Stimulated activated CD4-positive, alpha-beta T cell treated with anti-CD3 and anti-CD28 coated beads, Interleukin-2, amount 100 ng/mL, for 4 hours (primary cell): ENCODE data around the gene MED12L.

ENCODE experiments used
- DNase-seq: peaks from one replicate; pipeline ENCODE4 v3.0.0-alpha.2; 2020; ENCODE audit warnings: low read depth

MED12L gene

GRCh38 chr3:151290673-151291072 is 205.2 kb downstream of the MED12L start:
- no peak for DNase-seq

DNA sequence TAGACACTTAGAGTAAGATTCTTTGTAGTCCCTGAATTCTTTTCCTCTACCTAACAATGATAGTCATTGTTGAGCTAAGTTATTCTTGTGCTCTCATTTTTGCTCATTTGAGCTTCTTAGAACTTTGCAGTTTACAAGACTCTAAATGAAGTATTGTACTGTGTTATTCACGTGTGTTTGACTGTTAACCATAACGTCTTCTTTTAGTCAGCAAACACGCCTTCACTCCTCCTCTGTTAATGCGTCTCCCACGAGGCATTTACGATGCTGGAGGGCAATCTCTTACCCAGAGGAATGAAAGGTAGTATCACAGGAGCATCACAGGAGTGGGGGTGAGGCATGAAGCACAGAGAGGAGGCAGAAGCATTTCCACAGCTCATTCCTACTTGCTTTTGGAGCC is 207.7 kb downstream of the MED12L start:
- DNase-seq: no peak

DNA sequence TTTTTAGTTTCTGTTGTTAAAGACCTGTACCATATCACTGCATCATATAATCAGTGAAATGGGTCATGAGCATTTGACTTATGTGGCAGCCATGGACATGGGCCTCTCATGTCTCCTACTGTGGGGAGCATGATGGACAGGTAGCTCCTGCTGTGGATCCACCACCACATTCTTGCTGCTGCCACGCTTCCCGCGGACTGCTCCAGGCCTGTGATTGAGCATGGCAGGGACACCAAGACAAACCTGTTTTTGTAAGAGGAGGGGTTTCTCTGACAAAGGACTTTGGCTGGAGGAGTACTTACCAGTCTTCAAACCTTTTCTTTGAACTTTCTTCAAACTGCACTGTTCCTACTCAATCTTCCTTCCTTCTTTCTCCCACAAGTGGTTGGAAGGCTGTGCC is 210.8 kb downstream of the MED12L start:
- no peak for DNase-seq

DNA sequence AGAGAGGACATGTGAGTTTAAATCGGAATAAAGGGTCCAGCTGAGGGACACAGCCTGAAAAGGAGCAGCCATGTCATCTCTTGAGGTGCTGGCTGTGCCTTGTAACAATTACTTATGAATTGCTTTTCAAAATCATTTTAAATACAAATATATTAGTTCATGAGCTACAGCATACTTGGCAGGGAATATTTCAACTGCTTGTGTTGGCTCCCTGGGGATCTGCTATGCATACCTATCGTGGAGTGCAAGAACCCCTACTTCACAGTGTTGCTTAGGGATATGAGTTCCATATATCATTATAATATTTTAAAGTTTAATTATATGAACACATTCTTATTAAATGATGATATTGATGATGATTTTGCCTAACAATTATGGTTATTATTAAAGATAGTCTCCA is 212.0 kb downstream of the MED12L start:
- DNase-seq: no peak

GRCh38 chr3:151299006-151299405 is 213.5 kb downstream of the MED12L start:
- DNase-seq: no peak

DNA sequence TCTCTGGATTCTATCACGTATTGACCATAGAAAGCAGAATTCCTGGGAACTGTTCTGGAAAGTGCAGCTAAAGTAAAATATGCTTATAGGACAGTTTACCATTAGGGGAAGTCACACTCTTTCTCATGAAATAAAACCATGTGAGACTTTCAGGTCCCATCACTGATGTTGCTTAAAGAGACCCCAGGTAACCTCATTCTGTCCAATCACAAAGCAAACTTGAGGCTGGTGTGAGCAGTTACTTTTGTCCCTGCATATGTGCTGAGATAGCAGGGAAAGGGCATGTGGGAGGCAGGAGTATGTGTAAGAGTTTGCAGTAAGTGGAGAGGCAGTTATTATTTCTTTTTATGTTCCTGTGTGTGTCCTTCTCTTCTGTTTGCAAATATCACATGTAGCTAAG is 215.1 kb downstream of the MED12L start:
- no peak for DNase-seq

DNA sequence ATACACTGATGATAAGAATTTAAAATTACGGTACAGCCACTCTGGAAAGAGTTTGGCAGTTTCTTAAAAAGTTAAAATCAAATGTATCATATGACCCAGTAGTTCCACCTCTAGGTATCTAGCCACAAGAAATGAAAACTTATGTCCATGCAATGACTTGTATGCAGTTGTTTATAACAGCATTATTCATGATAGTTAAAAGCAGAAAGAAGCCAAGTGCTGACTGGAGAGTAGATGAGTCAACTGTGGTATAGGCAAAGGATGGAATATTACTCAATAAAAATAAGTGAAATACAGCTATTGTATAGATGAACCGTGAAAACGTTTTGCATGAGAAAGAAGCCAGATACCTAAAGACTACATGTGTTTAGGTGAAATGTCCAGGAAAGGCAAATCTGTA is 216.3 kb downstream of the MED12L start:
- DNase-seq: no peak

GRCh38 chr3:151303751-151304150 is 218.3 kb downstream of the MED12L start:
- no peak for DNase-seq

GRCh38 chr3:151305060-151305774 is 219.8 kb downstream of the MED12L start:
- DNase-seq: no peak

DNA sequence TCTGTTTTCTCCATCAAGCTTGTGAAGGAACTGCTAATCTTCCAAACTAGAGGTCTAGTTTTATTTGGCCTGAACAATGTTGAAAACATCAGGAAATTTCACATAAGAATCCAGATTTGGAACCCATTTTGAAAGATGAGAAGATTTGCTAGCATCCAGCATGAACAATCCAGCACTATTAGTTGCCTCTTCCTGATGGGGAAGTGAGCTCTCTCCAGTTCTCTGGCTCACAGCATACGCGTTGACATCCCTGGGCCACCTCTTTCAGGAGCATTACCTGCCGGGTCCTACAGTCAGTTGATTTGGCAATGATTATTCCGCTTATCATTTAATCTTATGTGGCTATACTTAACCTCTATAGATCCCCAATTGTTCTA is 220.3 kb downstream of the MED12L start:
- no peak for DNase-seq

DNA sequence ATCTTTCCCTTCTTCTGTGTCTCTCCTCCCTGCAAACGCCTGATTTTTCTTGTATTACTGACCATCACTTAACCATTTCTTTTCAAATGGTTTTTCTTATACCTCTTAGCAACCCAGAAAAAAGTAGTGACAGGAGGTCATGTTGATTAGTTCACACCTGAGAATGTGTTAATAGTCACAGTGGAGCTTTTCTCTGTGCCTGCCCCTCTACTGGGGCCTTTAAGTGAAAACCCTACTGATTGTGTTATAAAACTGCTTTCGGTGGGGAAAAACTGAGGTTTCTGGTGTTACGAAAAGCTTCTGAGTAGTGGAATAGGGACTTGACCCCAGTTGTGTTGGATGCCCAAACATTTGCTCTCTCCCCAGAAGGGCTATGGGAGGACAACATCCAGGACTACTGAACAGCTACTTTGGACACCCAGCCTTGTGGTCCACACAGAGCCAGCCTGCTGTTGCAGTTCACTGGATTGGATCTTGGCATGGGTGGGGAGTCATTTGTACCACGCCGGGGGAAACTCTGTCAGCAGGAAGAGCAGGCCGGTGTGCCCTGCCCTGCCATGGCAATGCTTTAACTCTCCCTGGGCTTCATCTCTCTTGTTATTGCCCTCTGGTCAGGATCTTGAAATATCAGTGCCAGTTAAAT is 220.8 kb downstream of the MED12L start:
- no peak for DNase-seq

DNA sequence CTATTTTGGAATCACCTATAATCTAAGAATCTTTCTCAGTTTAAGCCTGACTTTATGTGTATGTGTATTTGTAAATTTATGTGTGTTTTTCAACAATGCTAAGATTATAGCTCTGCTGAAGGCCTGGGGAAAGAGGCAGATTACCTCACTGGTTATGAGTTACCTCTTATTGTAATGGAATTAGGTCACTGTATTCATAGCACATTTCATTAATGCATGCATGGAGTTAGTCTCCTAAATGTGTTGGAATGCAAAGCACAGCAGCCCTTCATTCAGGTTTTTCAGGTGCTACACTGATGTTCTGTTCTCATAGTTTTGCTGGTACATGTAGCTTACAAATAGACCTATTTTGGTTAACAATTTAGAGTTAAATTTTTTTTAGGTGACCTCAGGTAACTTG is 221.7 kb downstream of the MED12L start:
- DNase-seq: no peak

DNA sequence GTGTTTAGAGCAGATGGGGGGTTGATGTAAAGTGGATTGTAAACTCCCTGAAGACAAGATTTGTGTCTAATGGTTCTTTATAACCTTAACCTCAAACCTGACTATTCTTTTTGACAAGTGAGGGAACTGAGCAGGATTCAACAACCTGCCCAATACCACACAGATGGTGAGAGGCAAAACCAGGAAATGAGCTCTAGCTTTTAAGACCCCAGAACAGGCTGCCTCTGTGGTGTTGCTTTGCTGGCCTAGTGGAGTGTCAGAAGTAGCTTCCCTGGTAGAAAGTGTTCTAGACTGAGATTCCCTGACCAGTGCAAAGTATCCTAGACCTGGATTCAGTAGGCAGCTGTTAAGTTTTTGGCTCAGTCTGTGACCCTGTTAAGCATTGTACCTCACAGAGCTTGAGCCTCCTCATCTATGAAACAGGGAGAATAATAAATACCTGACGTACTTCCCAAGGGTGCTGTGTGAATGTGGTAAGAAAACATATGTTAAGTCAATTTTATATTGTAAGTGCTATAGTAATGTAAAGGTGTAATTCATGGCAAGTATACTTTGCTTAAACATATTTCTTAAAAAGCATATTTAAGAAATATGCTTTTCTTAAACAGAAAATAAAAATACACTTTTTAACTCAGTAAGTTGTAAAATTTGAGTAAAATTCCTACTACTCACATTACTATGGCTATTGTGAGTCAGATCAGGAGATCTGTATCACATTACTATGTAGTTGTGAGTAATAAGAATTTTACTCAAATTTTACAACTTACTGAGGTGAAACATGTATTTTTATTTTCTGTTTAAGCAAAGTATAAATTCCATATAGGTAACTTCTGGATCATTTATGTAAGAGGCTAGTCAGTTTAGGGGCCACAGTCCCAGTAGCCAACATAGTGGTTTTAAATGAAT is 222.4 kb downstream of the MED12L start:
- no peak for DNase-seq

DNA sequence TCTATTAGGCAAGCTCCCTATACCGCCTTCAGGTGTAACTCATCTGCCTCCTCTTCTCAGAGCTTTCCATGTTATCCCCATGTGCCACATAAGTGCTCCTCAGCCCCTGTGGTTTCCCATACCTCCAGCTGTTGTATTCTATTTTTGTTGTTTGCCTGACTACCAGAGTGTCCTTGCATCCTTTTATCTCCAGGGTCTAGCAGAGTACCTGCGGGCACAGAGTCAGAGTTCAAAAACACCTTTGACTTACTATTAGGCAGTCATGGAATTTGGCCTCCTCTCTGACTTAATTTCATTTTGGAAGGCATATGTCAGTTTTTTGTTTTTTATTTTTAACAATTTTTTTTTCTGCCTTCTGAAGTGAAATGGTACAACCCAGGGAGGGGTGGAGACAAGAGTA is 224.1 kb downstream of the MED12L start:
- DNase-seq: no peak

- no peak for DNase-seq
These were observed 227.5 kb downstream of the MED12L start for GRCh38 chr3:151312972-151313371.

GRCh38 chr3:151314137-151314536 is 228.7 kb downstream of the MED12L start:
- DNase-seq: no peak

DNA sequence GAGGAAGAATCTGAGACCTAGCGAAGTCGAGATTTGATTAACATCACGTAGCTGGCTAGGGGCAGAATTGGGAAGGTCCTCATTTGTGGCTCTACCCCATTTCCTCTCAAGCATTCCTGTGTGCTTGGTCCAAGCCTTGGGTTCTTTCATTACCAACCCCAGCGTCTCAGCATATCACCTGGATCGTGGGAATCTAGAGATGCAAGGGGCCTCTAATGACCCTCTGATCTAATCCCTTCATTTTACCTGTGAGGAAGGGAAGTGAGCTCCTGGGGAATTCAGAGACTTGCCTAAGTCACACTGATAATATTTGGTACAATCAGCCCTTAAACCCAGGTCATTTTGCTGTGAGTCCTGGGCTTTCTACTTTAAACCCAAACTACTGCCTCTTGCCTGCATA is 229.1 kb downstream of the MED12L start:
- DNase-seq: no peak

GRCh38 chr3:151315136-151315535 is 229.7 kb downstream of the MED12L start:
- DNase-seq: no peak

DNA sequence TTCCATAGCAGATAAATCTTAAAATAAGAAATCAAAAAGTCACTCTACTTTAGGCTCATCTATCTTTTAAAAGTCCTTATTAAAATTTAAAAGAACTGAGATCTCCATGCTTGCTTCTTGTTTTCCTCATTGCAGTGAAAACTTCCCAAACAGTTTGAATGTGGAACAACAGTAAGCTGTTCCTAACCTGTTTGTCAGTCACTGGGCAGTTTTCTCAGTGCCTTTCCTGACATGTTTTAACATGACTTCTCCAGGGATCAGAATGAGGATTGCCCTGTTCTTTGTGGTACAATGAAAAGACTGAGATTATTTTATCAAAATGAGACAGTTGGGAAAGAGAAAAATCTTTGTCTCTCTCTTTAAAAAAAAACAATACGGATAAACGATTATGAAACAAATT is 230.4 kb downstream of the MED12L start:
- no peak for DNase-seq

- no peak for DNase-seq
These were observed 231.0 kb downstream of the MED12L start, which contains the start of gene GPR87 for GRCh38 chr3:151316267-151316991. Gene GPR87 (minus strand): TSS chr3:151316820. CDS start chr3:151300100, 16,720 bp downstream.

GRCh38 chr3:151318313-151318712 is 232.8 kb downstream of the MED12L start:
- DNase-seq: no peak

DNA sequence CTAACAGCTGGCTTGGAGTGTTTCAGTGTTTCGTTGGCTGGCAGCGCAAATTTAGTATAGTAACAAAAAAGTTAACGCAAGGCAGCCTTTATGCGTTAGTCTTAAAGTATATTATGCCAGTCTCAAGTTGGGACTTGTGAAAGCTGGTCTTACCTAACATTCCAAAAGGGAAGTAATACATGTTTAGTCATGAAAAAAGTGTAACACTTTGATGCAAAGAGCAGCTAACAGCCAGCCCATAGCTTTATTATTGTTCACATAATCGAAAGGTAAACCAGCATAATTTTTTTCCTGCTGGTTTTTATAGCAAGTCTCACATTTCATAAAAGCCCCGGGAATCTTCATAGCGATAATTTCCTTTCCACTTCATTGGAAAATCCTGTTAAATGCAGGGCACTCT is 233.5 kb downstream of the MED12L start:
- DNase-seq: no peak
